Kidney epithelial cell (primary cell): ENCODE data around the gene PDE6B. TPM values are rescaled to one million over a fixed set of nuclear protein-coding genes. Genes with fewer than 3 reads are reported as not detected.
"Not testable (repeated sequence)": the region's sequence is repeated elsewhere in the genome, so short reads cannot be mapped to it uniquely, and the experiment has no call there.

Experiments used
- DNase-seq: peaks from one replicate; pipeline ENCODE4 v3.0.0-alpha.2; 2010; ENCODE audit warnings: low read depth
- H3K27me3 ChIP-seq: 2 replicates; pipeline ENCODE4 v1.6.0; 2011; ENCODE audit warnings: low read length; ENCODE audit not compliant: control insufficient read depth, insufficient read depth
- H3K36me3 ChIP-seq: 2 replicates; pipeline ENCODE4 v1.5.1; 2011; ENCODE audit warnings: low read length; ENCODE audit not compliant: control insufficient read depth, insufficient read depth
- H3K4me3 ChIP-seq: 2 replicates; pipeline ENCODE4 v1.5.1; 2011; ENCODE audit warnings: low read depth, mild to moderate bottlenecking, control low read depth, low read length
- CTCF ChIP-seq: IDR thresholded peaks from 2 replicates; pipeline ENCODE4 v1.5.1; 2011; ENCODE audit warnings: mild to moderate bottlenecking, moderate library complexity, low read length, control low read depth, inconsistent platforms; ENCODE audit not compliant: insufficient read depth, poor library complexity, severe bottlenecking
- total RNA-seq: library from RNA; depleted of rRNA; stranded (reverse); fragments of >200 nt; gene quantifications from 2 replicates; pipeline ENCODE4 v1.2.3, GENCODE V29; 2015

The PDE6B gene
- total RNA-seq, 1 donor from 2014 or later: 17.1 TPM

- no peak for DNase-seq
- Histone ChIP-seq H3K4me3 (no peak overlapping the region), H3K27me3 (peaks cover 21% of the 10 kb centered on the region), H3K36me3 (no peaks in the 10 kb centered on the region)
- TF ChIP-seq CTCF: no peak
These were observed 10.7 kb downstream of the PDE6B start for GRCh38 chr4:635851-636627.

- H3K4me3 ChIP-seq: no peak overlapping the region
- TF ChIP-seq CTCF: no peak
- H3K36me3 ChIP-seq: no peaks in the 10 kb centered on the region
- H3K27me3 ChIP-seq: peaks cover 21% of the 10 kb centered on the region
- no peak for DNase-seq
These were observed 11.3 kb downstream of the PDE6B start for GRCh38 chr4:636628-637159.

- Histone ChIP-seq H3K36me3 (no peaks in the 10 kb centered on the region), H3K27me3 (peaks cover 21% of the 10 kb centered on the region), H3K4me3 (no peak overlapping the region)
- DNase-seq: no peak
- TF ChIP-seq CTCF: no peak
These were observed 12.3 kb downstream of the PDE6B start for GRCh38 chr4:637536-638280.

- not testable (repeated sequence) for H3K27me3 ChIP-seq, H3K4me3 ChIP-seq, H3K36me3 ChIP-seq, DNase-seq
These were observed 17.0 kb downstream of the PDE6B start for GRCh38 chr4:642366-642765.

GRCh38 chr4:646460-646859 is 21.1 kb downstream of the PDE6B start:
- H3K36me3 ChIP-seq: no peaks in the 10 kb centered on the region
- no peak for DNase-seq
- H3K4me3 ChIP-seq: no peak overlapping the region
- peaks cover 30% of the 10 kb centered on the region for H3K27me3 ChIP-seq
- no peak for TF ChIP-seq CTCF

- TF ChIP-seq CTCF: no peak
- H3K36me3 ChIP-seq: no peaks in the 10 kb centered on the region
- no peak for DNase-seq
- H3K27me3 ChIP-seq: peaks cover 39% of the 10 kb centered on the region
- no peak overlapping the region for H3K4me3 ChIP-seq
These were observed 22.1 kb downstream of the PDE6B start for GRCh38 chr4:647481-647880.
